GM12865 (cell line): Measurements from ENCODE around the gene JAZF1.

Experiments used
- DNase-seq: peaks from one replicate; pipeline ENCODE4 v3.0.0; 2010; ENCODE audit warnings: low read depth
- H3K4me3 ChIP-seq: 2 replicates; pipeline ENCODE4 v1.5.1; 2011; ENCODE audit warnings: mild to moderate bottlenecking, low read depth, low read length, control low read depth
- TF ChIP-seq, protein P1 (sequence below): IDR thresholded peaks from 2 replicates; pipeline ENCODE4 v1.5.1; 2011; ENCODE audit warnings: low read length, control low read depth, low read depth, inconsistent platforms; ENCODE audit not compliant: insufficient read depth; ENCODE audit errors: missing control alignments

The JAZF1 gene

GRCh38 chr7:28203508-28204240 lies 23.1 kb upstream of the JAZF1 start:
- TF ChIP-seq, protein P1, sequence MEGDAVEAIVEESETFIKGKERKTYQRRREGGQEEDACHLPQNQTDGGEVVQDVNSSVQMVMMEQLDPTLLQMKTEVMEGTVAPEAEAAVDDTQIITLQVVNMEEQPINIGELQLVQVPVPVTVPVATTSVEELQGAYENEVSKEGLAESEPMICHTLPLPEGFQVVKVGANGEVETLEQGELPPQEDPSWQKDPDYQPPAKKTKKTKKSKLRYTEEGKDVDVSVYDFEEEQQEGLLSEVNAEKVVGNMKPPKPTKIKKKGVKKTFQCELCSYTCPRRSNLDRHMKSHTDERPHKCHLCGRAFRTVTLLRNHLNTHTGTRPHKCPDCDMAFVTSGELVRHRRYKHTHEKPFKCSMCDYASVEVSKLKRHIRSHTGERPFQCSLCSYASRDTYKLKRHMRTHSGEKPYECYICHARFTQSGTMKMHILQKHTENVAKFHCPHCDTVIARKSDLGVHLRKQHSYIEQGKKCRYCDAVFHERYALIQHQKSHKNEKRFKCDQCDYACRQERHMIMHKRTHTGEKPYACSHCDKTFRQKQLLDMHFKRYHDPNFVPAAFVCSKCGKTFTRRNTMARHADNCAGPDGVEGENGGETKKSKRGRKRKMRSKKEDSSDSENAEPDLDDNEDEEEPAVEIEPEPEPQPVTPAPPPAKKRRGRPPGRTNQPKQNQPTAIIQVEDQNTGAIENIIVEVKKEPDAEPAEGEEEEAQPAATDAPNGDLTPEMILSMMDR, result no peak
- no peak for DNase-seq

GRCh38 chr7:28202222-28202621 lies 21.6 kb upstream of the JAZF1 start:
- no peak overlapping the region for H3K4me3 ChIP-seq
- TF ChIP-seq, protein P1, result no peak
- no peak for DNase-seq

More at GRCh38 chr7:28203508-28204240, 23.1 kb upstream of the JAZF1 start:
- H3K4me3 ChIP-seq, result no peak overlapping the region

- no peak overlapping the region for H3K4me3 ChIP-seq
- DNase-seq, result no peak
- TF ChIP-seq, protein P1, result no peak
Measured at GRCh38 chr7:28201131-28201530, 20.5 kb upstream of the JAZF1 start.

DNA sequence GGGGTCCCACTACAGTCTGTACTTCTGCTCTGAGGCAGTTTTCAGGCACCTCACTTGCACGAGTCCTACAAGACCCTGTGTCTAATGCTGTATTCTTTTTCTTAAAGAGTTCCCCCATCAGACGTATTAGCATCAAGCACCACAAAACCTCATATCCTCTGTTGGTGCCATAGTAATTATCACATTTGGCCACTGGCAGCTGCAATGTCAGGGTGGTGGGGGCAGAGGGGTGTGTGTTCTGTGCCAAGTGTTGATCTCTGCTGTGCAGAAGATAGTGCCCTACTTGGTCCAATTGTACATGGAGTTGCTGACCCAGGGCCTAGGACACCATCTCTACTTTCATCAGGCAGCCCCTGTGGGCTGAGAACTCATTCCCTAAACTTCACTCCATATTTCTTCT lies 20.0 kb upstream of the JAZF1 start:
- no peak overlapping the region for H3K4me3 ChIP-seq
- TF ChIP-seq, protein P1, result no peak
- no peak for DNase-seq

- TF ChIP-seq, protein P1, result no peak
- no peak overlapping the region for H3K4me3 ChIP-seq
- no peak for DNase-seq
Measured at GRCh38 chr7:28199021-28199510, 18.5 kb upstream of the JAZF1 start.

- no peak overlapping the region for H3K4me3 ChIP-seq
- TF ChIP-seq, protein P1, result no peak
- DNase-seq, result no peak
Measured at GRCh38 chr7:28195910-28196620, 15.5 kb upstream of the JAZF1 start.
